Mammary epithelial cell (primary cell): ENCODE measurements around the gene XPO6.

Source experiments
- EZH2 ChIP-seq: IDR thresholded peaks from 2 replicates; pipeline ENCODE4 v1.6.1; 2012; ENCODE audit warnings: low read length, inconsistent platforms, borderline replicate concordance
- TF ChIP-seq, protein P1 (sequence below), 2 donors: IDR thresholded peaks in 1 of 2; conservative IDR thresholded peaks in 1 of 2; 2 replicates each; pipeline ENCODE4 v1.5.1; 2011 to 2012; ENCODE audit warnings: inconsistent platforms in 2 of 2, low read length in 2 of 2, mild to moderate bottlenecking in 2 of 2, control low read depth in 1 of 2, low read depth in 1 of 2; ENCODE audit not compliant: insufficient read depth in 1 of 2; ENCODE audit errors: extremely low read depth in 1 of 2

DNA sequence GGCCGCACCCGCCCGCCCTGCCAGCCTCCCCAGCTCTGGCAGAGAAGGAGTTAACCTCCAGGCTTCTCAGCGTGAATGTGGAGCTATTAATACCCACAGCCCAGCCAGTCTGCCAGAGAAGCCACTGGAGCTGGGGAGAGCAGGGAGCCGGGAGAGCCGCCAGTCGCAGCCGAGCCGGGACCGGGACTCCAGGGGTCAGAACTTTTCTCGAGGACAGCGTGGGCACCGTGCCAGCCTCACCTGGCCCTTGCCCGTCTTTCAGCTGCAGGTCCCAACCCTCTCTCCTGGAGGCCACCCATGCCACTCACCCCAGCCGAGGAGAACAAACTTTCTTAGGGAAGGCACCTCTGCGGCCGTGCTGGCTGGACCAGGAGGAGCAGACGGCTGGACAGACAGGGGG is 46.8 kb upstream of the XPO6 start:
- TF ChIP-seq, protein P1, sequence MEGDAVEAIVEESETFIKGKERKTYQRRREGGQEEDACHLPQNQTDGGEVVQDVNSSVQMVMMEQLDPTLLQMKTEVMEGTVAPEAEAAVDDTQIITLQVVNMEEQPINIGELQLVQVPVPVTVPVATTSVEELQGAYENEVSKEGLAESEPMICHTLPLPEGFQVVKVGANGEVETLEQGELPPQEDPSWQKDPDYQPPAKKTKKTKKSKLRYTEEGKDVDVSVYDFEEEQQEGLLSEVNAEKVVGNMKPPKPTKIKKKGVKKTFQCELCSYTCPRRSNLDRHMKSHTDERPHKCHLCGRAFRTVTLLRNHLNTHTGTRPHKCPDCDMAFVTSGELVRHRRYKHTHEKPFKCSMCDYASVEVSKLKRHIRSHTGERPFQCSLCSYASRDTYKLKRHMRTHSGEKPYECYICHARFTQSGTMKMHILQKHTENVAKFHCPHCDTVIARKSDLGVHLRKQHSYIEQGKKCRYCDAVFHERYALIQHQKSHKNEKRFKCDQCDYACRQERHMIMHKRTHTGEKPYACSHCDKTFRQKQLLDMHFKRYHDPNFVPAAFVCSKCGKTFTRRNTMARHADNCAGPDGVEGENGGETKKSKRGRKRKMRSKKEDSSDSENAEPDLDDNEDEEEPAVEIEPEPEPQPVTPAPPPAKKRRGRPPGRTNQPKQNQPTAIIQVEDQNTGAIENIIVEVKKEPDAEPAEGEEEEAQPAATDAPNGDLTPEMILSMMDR (conservative IDR thresholded peaks at IDR 0.05 in 1 of 2, IDR thresholded peaks at IDR 0.05 in 1 of 2; ENCODE audit: extremely low read depth in 1 of 2, insufficient read depth in 1 of 2, low read depth in 1 of 2, low read length in 2 of 2): no peak
- TF ChIP-seq EZH2: peak; percentile 65
